Measurements from ENCODE around the gene LMO1.

LMO1 gene

GRCh38 chr11:8223513-8223900, 40.2 kb downstream of the LMO1 start:
- no peak for TF ChIP-seq CTCF (IDR thresholded peaks at IDR 0.05; ENCODE audit: low read length, missing control alignments)
- no peak for DNase-seq (ENCODE audit: low read depth)
- H3K4me3 ChIP-seq (replicated peaks; ENCODE audit: low read depth, low read length), result no peak overlapping the region

- no peak overlapping the region for H3K4me3 ChIP-seq (replicated peaks; ENCODE audit: low read depth, low read length)
- TF ChIP-seq CTCF (IDR thresholded peaks at IDR 0.05; ENCODE audit: low read length, missing control alignments), result no peak
- DNase-seq (ENCODE audit: low read depth), result no peak
Observed at GRCh38 chr11:8222820-8223512, 40.7 kb downstream of the LMO1 start.

GRCh38 chr11:8221917-8222495, 41.7 kb downstream of the LMO1 start:
- no peak overlapping the region for H3K4me3 ChIP-seq (replicated peaks; ENCODE audit: low read depth, low read length)
- no peak for TF ChIP-seq CTCF (IDR thresholded peaks at IDR 0.05; ENCODE audit: low read length, missing control alignments)
- DNase-seq (ENCODE audit: low read depth), result no peak

GRCh38 chr11:8221046-8221723, 42.5 kb downstream of the LMO1 start:
- H3K4me3 ChIP-seq (replicated peaks; ENCODE audit: low read depth, low read length), result no peak overlapping the region
- no peak for DNase-seq (ENCODE audit: low read depth)
- TF ChIP-seq CTCF (IDR thresholded peaks at IDR 0.05; ENCODE audit: low read length, missing control alignments), result no peak

- no peak for TF ChIP-seq CTCF (IDR thresholded peaks at IDR 0.05; ENCODE audit: low read length, missing control alignments)
- no peak overlapping the region for H3K4me3 ChIP-seq (replicated peaks; ENCODE audit: low read depth, low read length)
- DNase-seq (ENCODE audit: low read depth), result no peak
Observed at GRCh38 chr11:8220261-8221045, 43.2 kb downstream of the LMO1 start.

- H3K4me3 ChIP-seq (replicated peaks; ENCODE audit: low read depth, low read length), result no peak overlapping the region
- DNase-seq (ENCODE audit: low read depth), result peak; percentile 67
- peak; percentile 88 for TF ChIP-seq CTCF (IDR thresholded peaks at IDR 0.05; ENCODE audit: low read length, missing control alignments)
Observed at GRCh38 chr11:8219257-8220021, 44.2 kb downstream of the LMO1 start.

All from fibroblast of pulmonary artery (primary cell).